ES-I3 (cell line): ENCODE results near the gene PRKAG2.

ENCODE experiments used
- H3K36me3 ChIP-seq: 2 replicates; pipeline ENCODE4 v1.6.1; 2013; ENCODE audit warnings: mild to moderate bottlenecking, low read length, control low read depth, moderate library complexity; ENCODE audit not compliant: insufficient read depth
- H3K4me1 ChIP-seq: 2 replicates; pipeline ENCODE4 v1.6.1; 2013; ENCODE audit warnings: mild to moderate bottlenecking, control low read depth, low read length; ENCODE audit not compliant: insufficient read depth
- H3K9ac ChIP-seq: 2 replicates; pipeline ENCODE4 v1.6.1; 2013; ENCODE audit warnings: low read depth, mild to moderate bottlenecking, low read length, moderate library complexity
- H3K9me3 ChIP-seq: 2 replicates; pipeline ENCODE4 v1.6.1; 2013; ENCODE audit warnings: mild to moderate bottlenecking, low read length, moderate library complexity; ENCODE audit not compliant: control insufficient read depth, insufficient read depth

Gene PRKAG2

GRCh38 chr7:151773797-151774196 lies 103.1 kb downstream of the PRKAG2 start:
- Histone ChIP-seq H3K9ac (no peak overlapping the region), H3K4me1 (no peaks in the 10 kb centered on the region), H3K9me3 (peaks cover 4% of the 10 kb centered on the region; the same call in 1 of the 2 replicates), H3K36me3 (no peaks in the 10 kb centered on the region)

GRCh38 chr7:151770232-151770631 lies 106.7 kb downstream of the PRKAG2 start:
- H3K4me1 ChIP-seq: no peaks in the 10 kb centered on the region
- no peaks in the 10 kb centered on the region; the same call in 1 of the 2 replicates for H3K9me3 ChIP-seq
- no peaks in the 10 kb centered on the region for H3K36me3 ChIP-seq
- H3K9ac ChIP-seq: no peak overlapping the region

GRCh38 chr7:151769188-151769821 lies 107.6 kb downstream of the PRKAG2 start:
- Histone ChIP-seq H3K36me3 (no peaks in the 10 kb centered on the region), H3K9me3 (no peaks in the 10 kb centered on the region; the same call in 1 of the 2 replicates), H3K4me1 (no peaks in the 10 kb centered on the region), H3K9ac (no peak overlapping the region)

- Histone ChIP-seq H3K9me3 (no peaks in the 10 kb centered on the region; the same call in 1 of the 2 replicates), H3K4me1 (no peaks in the 10 kb centered on the region), H3K9ac (no peak overlapping the region), H3K36me3 (no peaks in the 10 kb centered on the region)
Measured at GRCh38 chr7:151768805-151769187, 108.1 kb downstream of the PRKAG2 start.

GRCh38 chr7:151767557-151767956 lies 109.4 kb downstream of the PRKAG2 start:
- H3K36me3 ChIP-seq: no peaks in the 10 kb centered on the region
- H3K9ac ChIP-seq: no peak overlapping the region
- no peaks in the 10 kb centered on the region; the same call in 1 of the 2 replicates for H3K9me3 ChIP-seq
- no peaks in the 10 kb centered on the region for H3K4me1 ChIP-seq

- H3K36me3 ChIP-seq: no peaks in the 10 kb centered on the region
- H3K9ac ChIP-seq: no peak overlapping the region
- H3K4me1 ChIP-seq: no peaks in the 10 kb centered on the region
- H3K9me3 ChIP-seq: no peaks in the 10 kb centered on the region; the same call in 1 of the 2 replicates
Measured at GRCh38 chr7:151764056-151764920, 112.6 kb downstream of the PRKAG2 start.

GRCh38 chr7:151763420-151763984 lies 113.4 kb downstream of the PRKAG2 start:
- Histone ChIP-seq H3K9me3 (no peaks in the 10 kb centered on the region; the same call in 1 of the 2 replicates), H3K9ac (no peak overlapping the region), H3K4me1 (no peaks in the 10 kb centered on the region), H3K36me3 (no peaks in the 10 kb centered on the region)

DNA sequence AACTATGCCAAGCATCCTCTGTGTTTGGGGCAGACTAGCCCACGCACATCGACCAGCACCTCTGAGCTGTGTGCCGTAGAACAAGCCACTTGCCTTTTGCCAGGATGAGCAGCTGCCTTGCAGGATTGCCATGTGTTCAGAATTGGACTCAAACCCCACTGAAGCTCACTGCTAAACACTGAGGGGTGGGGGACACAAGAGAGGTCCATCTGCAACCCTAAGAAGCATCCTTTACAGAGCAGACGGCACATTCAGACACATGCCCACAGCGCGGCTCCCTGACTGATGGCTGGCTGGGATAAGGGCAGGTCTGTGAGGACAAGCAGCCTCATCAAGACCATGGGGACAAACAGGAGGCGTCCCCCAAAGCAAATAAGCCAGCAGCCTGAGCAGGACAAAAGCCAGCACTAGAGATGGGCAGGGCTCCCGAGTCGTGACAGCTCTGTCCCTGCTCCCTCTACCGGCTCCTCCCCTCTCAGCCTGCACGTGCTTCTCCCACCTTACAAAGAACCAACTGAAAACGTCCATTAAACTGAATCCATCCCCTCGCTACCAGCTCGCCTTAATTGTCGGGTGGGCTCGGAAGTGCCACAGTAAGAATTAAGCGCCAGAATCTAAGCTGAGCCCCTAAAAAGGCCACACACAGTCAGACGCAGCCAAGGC lies 114.2 kb downstream of the PRKAG2 start:
- Histone ChIP-seq H3K4me1 (0 out of 2 replicates have a peak, but pooled peaks cover 3% of the 10 kb centered on the region), H3K9ac (no peak overlapping the region), H3K36me3 (no peaks in the 10 kb centered on the region), H3K9me3 (no peaks in the 10 kb centered on the region; the same call in 1 of the 2 replicates)

DNA sequence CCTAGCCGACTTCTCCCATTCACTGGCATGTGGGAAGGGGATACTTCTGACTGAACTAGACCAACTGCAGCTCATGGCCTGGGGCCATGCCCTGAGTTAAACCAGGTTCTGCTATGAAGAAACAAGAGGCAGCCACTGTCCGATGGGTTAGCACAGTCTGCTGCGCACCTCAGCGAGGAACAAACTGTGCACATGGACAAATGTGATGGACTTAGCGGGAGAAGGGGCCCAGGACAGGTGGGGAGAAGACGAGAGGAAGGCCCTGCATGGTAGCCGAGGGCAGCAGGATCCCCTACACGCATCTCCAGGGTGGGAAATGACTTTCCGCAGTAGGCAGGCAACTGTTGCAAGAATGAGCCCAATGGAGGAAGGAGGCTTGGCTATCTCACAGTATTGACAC lies 115.0 kb downstream of the PRKAG2 start:
- peaks cover 10% of the 10 kb centered on the region; the same call in 1 of the 2 replicates for H3K4me1 ChIP-seq
- no peaks in the 10 kb centered on the region for H3K36me3 ChIP-seq
- H3K9me3 ChIP-seq: no peaks in the 10 kb centered on the region
- H3K9ac ChIP-seq: no peak overlapping the region

DNA sequence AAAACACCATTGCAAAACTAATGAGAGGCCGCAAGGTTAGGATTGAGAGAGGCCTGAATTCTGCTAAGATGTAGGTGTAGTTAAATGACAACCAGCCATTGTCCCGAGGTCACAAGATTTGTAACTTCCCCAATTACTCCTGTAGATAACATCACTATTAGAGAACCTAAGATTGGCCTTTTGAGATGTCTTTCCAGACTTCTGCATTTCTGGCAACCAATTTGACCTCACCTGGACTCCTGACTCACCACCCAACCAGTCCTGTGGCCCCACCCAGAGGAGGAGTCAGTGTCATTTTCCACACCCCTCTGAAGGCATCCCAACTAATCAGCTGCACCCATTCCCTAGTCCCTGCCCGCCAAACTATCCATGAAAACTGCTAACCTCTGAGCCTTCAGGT lies 115.7 kb downstream of the PRKAG2 start:
- H3K36me3 ChIP-seq: no peaks in the 10 kb centered on the region
- H3K4me1 ChIP-seq: peaks cover 17% of the 10 kb centered on the region; the same call in 1 of the 2 replicates
- H3K9ac ChIP-seq: no peak overlapping the region
- H3K9me3 ChIP-seq: no peaks in the 10 kb centered on the region

- H3K9me3 ChIP-seq: no peaks in the 10 kb centered on the region
- H3K36me3 ChIP-seq: no peaks in the 10 kb centered on the region
- peaks cover 24% of the 10 kb centered on the region for H3K4me1 ChIP-seq
- H3K9ac ChIP-seq: no peak overlapping the region
Measured at GRCh38 chr7:151759591-151760042, 117.3 kb downstream of the PRKAG2 start.

GRCh38 chr7:151758622-151759540 lies 118.0 kb downstream of the PRKAG2 start:
- H3K9me3 ChIP-seq: no peaks in the 10 kb centered on the region
- peaks cover 24% of the 10 kb centered on the region for H3K4me1 ChIP-seq
- no peaks in the 10 kb centered on the region for H3K36me3 ChIP-seq
- no peak overlapping the region for H3K9ac ChIP-seq

DNA sequence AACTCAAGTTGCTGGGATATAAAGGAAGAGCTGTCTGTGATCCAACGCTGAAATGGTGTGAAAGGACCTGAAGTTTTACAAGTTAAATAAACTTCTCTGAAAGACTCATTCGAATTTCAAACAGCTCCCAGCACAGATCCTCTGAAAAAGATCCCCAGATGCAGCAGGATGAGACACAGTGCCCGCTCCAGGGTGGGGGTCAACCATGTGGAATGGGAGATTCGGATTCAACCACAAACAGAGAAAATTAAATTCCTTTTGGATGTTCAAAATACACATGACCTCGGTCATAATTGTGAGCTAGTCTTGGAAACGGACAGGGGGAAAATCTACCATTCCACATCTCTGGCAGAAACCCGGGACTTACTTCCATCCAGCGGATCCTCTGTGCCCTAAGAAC lies 119.6 kb downstream of the PRKAG2 start:
- Histone ChIP-seq H3K9ac (no peak overlapping the region), H3K9me3 (no peaks in the 10 kb centered on the region), H3K4me1 (peaks cover 29% of the 10 kb centered on the region), H3K36me3 (no peaks in the 10 kb centered on the region)
